Trophoblast cell (in vitro differentiated cells and primary cell): ENCODE results near the gene FAM83G.

Experiments
- DNase-seq, 2 donors: peaks; one replicate each; pipeline ENCODE4 v3.0.0-alpha.2; 2016
- H2AFZ ChIP-seq: 2 replicates; pipeline ENCODE4 v1.6.1; 2013; ENCODE audit warnings: low read length, moderate library complexity, mild to moderate bottlenecking; ENCODE audit not compliant: insufficient read depth, poor library complexity
- H2AK5ac ChIP-seq: 2 replicates; pipeline ENCODE4 v1.6.1; 2013; ENCODE audit warnings: mild to moderate bottlenecking, low read length
- H2BK120ac ChIP-seq: 2 replicates; pipeline ENCODE4 v1.6.1; 2013; ENCODE audit warnings: low read length, mild to moderate bottlenecking, moderate library complexity; ENCODE audit not compliant: insufficient read depth, poor library complexity
- H2BK12ac ChIP-seq: 2 replicates; pipeline ENCODE4 v1.6.1; 2013; ENCODE audit warnings: mild to moderate bottlenecking, low read length, moderate library complexity
- H2BK5ac ChIP-seq: 2 replicates; pipeline ENCODE4 v1.6.1; 2013; ENCODE audit warnings: low read length, low read depth, moderate library complexity, mild to moderate bottlenecking; ENCODE audit not compliant: poor library complexity
- H3K14ac ChIP-seq: 2 replicates; pipeline ENCODE4 v1.6.1; 2013; ENCODE audit warnings: mild to moderate bottlenecking, low read length
- H3K18ac ChIP-seq: 2 replicates; pipeline ENCODE4 v1.6.1; 2013; ENCODE audit warnings: mild to moderate bottlenecking, low read length
- H3K23ac ChIP-seq: 2 replicates; pipeline ENCODE4 v1.6.1; 2013; ENCODE audit warnings: low read length
- H3K27ac ChIP-seq: 2 replicates; pipeline ENCODE4 v1.5.1; 2013; ENCODE audit warnings: low read depth, mild to moderate bottlenecking, inconsistent platforms, low read length, moderate library complexity
- H3K27me3 ChIP-seq: 2 replicates; pipeline ENCODE4 v1.6.1; 2013; ENCODE audit warnings: inconsistent platforms, mild to moderate bottlenecking, low read length, moderate library complexity; ENCODE audit not compliant: insufficient read depth
- H3K36me3 ChIP-seq, 2 experiments: 1 replicate in 1 of 2; 2 replicates in 1 of 2; pipeline ENCODE4 v1.6.1; 2013; ENCODE audit warnings: low read length in 2 of 2, mild to moderate bottlenecking in 2 of 2, moderate library complexity in 1 of 2; ENCODE audit not compliant: insufficient read depth in 2 of 2, control insufficient read depth in 1 of 2
- H3K4ac ChIP-seq: 2 replicates; pipeline ENCODE4 v1.6.1; 2013; ENCODE audit warnings: low read depth, mild to moderate bottlenecking, low read length, moderate library complexity
- H3K4me1 ChIP-seq, 2 experiments: 1 replicate in 1 of 2; 2 replicates in 1 of 2; pipeline ENCODE4 v1.6.1; 2013; ENCODE audit warnings: low read length in 2 of 2, mild to moderate bottlenecking in 2 of 2, moderate library complexity in 1 of 2; ENCODE audit not compliant: insufficient read depth in 2 of 2, control insufficient read depth in 1 of 2
- H3K4me2 ChIP-seq: 2 replicates; pipeline ENCODE4 v1.6.1; 2013; ENCODE audit warnings: inconsistent platforms, mild to moderate bottlenecking, low read length, moderate library complexity
- H3K4me3 ChIP-seq: 2 replicates; pipeline ENCODE4 v1.5.1; 2013; ENCODE audit warnings: mild to moderate bottlenecking, low read depth, low read length, inconsistent platforms
- H3K79me1 ChIP-seq: one replicate; pipeline ENCODE4 v1.6.1; 2013; ENCODE audit warnings: low read length
- H3K79me2 ChIP-seq: 2 replicates; pipeline ENCODE4 v1.6.1; 2013; ENCODE audit warnings: low read length, mild to moderate bottlenecking; ENCODE audit not compliant: control insufficient read depth, insufficient read depth, poor library complexity
- H3K9ac ChIP-seq: 2 replicates; pipeline ENCODE4 v1.6.1; 2013; ENCODE audit warnings: mild to moderate bottlenecking, low read length
- H3K9me3 ChIP-seq: 2 replicates; pipeline ENCODE4 v1.6.1; 2013; ENCODE audit warnings: low read depth, mild to moderate bottlenecking, control low read depth, inconsistent platforms, low read length; ENCODE audit not compliant: insufficient read depth
- H4K12ac ChIP-seq: 2 replicates; pipeline ENCODE4 v1.6.1; 2013; ENCODE audit warnings: low read depth, mild to moderate bottlenecking, low read length, moderate library complexity
- H4K8ac ChIP-seq: 2 replicates; pipeline ENCODE4 v1.6.1; 2013; ENCODE audit warnings: low read depth, mild to moderate bottlenecking, low read length, moderate library complexity
- H4K91ac ChIP-seq: one replicate; pipeline ENCODE4 v1.6.1; 2013; ENCODE audit warnings: low read depth, mild to moderate bottlenecking, low read length, moderate library complexity
- WGBS: extraction: QIAGEN DNeasy Blood & Tissue Kit; methylation state at CpG from one replicate; pipeline ENCODE4 v1.1.7; 2013; ENCODE audit warnings: missing lambda C conversion rate; ENCODE audit not compliant: insufficient read length, insufficient coverage; ENCODE audit errors: extremely low coverage; 5-methylcytosine and 5-hydroxymethylcytosine counted together

Gene FAM83G

DNA sequence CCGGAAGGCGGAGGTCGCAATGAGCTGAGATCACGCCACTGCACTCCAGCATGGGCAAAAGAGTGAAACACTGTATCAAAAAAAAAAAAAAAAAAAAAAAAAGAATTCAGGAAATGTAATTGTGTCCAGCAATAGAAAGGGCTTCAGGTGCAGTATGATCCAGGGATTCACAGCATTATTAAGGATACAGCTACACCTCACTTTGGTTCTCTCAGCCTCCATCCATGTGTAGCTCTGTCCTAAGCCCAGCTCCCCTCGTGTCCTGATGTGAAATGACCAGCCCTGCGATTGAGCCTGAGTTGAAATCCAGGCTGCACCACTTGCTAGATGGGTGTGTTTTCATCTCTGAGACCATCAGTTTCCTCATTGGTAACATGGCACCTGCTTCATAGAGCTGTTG, 49.6 kb downstream of the FAM83G start:
- Histone ChIP-seq H4K12ac (no peak overlapping the region), H3K27me3 (no peaks in the 10 kb centered on the region), H3K79me2 (no peaks in the 10 kb centered on the region), H2BK120ac (no peak overlapping the region), H3K14ac (no peak overlapping the region), H2BK12ac (no peak overlapping the region), H2BK5ac (no peak overlapping the region), H3K27ac (no peak overlapping the region), H3K36me3 (no peaks in the 10 kb centered on the region), H3K9me3 (peaks cover 4% of the 10 kb centered on the region), H3K18ac (no peak overlapping the region), H4K8ac (no peak overlapping the region), H4K91ac (no peak overlapping the region), H3K23ac (no peak overlapping the region), H3K4me1 (peaks cover 8 to 9% of the 10 kb centered on the region in 2 experiments), H3K4me3 (no peak overlapping the region), H3K9ac (no peak overlapping the region), H2AFZ (no peak overlapping the region), H3K79me1 (no peaks in the 10 kb centered on the region), H3K4me2 (no peak overlapping the region), H3K4ac (no peak overlapping the region), H2AK5ac (no peak overlapping the region)
- DNase-seq, result no peak
- WGBS, result no CpG with 5 or more reads among the region's 6 CpGs

DNA sequence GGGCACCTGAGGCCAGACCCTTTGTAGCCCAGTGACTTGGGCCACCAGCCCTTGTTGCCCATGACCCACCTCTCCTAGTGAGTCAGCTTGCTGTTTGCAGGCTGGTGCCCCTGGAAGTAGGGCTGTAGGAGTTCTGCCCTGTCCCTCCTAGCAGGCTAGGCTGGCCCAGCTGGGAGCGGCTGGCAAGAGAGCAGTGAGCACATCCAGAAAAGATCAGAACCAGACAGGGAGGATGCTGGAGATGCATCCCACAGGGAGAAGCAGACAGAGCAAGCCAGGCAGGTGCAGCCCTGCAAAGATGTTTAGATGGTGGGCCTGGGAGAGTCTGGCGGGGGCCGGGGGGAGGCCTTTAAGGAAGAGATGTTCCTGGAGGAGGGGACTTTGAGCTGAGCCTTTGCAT, 50.2 kb downstream of the FAM83G start:
- Histone ChIP-seq H4K12ac (no peak overlapping the region), H3K18ac (no peak overlapping the region), H3K9me3 (peaks cover 4% of the 10 kb centered on the region), H2BK5ac (no peak overlapping the region), H2BK120ac (no peak overlapping the region), H4K8ac (no peak overlapping the region), H3K14ac (no peak overlapping the region), H3K4ac (no peak overlapping the region), H3K4me3 (no peak overlapping the region), H3K4me2 (no peak overlapping the region), H3K27me3 (no peaks in the 10 kb centered on the region), H3K36me3 (no peaks in the 10 kb centered on the region), H2AK5ac (no peak overlapping the region), H3K27ac (no peak overlapping the region), H4K91ac (no peak overlapping the region), H3K79me1 (no peaks in the 10 kb centered on the region), H2BK12ac (no peak overlapping the region), H3K23ac (no peak overlapping the region), H3K4me1 (peaks cover 8 to 12% of the 10 kb centered on the region in 2 experiments), H3K9ac (no peak overlapping the region), H2AFZ (no peak overlapping the region), H3K79me2 (no peaks in the 10 kb centered on the region)
- no CpG with 5 or more reads among the region's 3 CpGs for WGBS
- DNase-seq, result no peak

DNA sequence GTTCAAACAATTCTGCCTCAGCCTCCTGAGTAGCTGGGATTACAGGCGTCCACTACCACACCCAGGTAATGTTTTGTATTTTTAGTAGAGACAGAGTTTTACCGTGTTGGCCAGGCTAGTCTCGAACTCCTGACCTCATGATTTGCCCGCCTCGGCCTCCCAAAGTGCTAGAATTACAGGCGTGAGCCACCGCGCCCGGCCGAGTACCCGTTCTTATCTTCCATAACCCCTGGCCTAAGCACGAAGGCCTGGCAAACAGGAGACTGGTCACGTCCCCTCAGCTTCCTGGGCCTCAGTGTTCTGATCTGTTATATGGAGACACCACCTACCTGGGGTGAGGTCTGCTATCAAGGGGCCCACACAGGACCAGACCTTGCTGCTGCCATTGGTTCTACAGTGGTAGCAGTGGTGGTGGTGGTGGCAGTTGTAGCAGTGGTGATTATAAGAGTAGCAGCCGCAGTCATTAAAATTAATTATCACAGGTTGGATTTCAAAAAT, 51.3 kb downstream of the FAM83G start:
- H3K27me3 ChIP-seq, result no peaks in the 10 kb centered on the region
- H4K91ac ChIP-seq, result no peak overlapping the region
- no peak overlapping the region for H2BK5ac ChIP-seq
- no peak overlapping the region for H3K27ac ChIP-seq
- no peak overlapping the region for H3K9ac ChIP-seq
- H4K12ac ChIP-seq, result no peak overlapping the region
- H2AK5ac ChIP-seq, result no peak overlapping the region
- no peak overlapping the region for H3K23ac ChIP-seq
- no peaks in the 10 kb centered on the region for H3K79me1 ChIP-seq
- DNase-seq, result no peak
- no peak overlapping the region for H3K18ac ChIP-seq
- H2BK120ac ChIP-seq, result no peak overlapping the region
- H3K9me3 ChIP-seq, result peaks cover 4% of the 10 kb centered on the region
- H3K4ac ChIP-seq, result no peak overlapping the region
- no peak overlapping the region for H3K4me3 ChIP-seq
- WGBS, result no CpG with 5 or more reads among the region's 14 CpGs
- H4K8ac ChIP-seq, result no peak overlapping the region
- no peaks in the 10 kb centered on the region for H3K36me3 ChIP-seq
- no peak overlapping the region for H2AFZ ChIP-seq
- no peaks in the 10 kb centered on the region for H3K79me2 ChIP-seq
- H3K4me2 ChIP-seq, result no peak overlapping the region
- H3K4me1 ChIP-seq, result peaks cover 8 to 10% of the 10 kb centered on the region in 2 experiments
- no peak overlapping the region for H2BK12ac ChIP-seq
- H3K14ac ChIP-seq, result no peak overlapping the region

DNA sequence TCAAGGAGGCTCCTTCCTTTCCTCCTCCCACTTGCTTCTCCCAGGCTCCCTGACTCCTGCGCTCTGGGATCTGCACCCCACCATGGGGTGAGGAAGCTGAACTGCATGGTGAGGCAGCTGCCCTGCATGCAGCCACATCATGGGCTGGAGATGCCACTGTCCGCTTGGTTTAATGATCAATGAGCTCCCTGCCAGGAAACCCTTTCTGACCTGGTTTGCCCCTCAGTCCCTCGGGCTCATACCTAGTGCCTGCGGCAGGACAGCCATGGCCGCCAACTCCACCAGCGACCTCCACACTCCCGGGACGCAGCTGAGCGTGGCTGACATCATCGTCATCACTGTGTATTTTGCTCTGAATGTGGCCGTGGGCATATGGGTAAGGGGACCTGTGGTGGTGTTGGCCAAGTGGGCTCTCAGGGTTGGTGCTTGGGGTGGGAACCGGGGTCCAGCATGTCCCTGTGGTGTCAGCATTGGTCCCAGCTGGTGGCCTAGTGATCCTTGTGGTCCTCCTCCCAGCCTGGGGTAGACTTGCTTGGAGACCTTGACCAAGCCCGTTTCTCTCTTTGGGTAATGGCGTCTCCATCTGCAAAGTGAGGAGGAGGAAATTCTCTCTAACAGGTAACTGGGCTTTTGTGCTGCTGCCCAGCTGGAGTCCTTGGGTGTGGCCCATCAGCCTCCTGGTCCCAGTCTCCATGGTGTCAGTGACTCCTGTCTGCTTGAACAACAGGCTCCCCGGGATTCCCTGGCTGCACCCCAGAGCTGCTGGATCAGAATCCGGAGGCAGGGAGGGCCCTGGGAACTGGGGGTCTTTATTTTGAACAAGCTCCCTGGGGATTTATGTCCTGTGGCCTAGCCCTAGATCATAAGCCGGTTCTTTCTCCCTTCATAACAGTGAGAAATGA, 52.4 kb downstream of the FAM83G start, which contains the start of gene SLC5A10:
SLC5A10 (plus strand) TSS at position 225 of the 902 bp plus-strand sequence; CDS start at position 266, 41 bp downstream.
- Histone ChIP-seq H3K4me3 (no peak within 1 kb of the TSS), H3K79me1 (no peaks in the 10 kb centered on the region), H3K9ac (no peak within 1 kb of the TSS), H2BK120ac (no peak within 1 kb of the TSS), H3K9me3 (peaks cover 4% of the 10 kb centered on the region), H3K4me1 (peaks cover 8 to 14% of the 10 kb centered on the region in 2 experiments), H3K23ac (no peak within 1 kb of the TSS), H3K36me3 (no peaks in the 10 kb centered on the region), H3K18ac (no peak within 1 kb of the TSS), H4K91ac (no peak within 1 kb of the TSS), H3K79me2 (no peaks in the 10 kb centered on the region), H3K4me2 (no peak within 1 kb of the TSS), H3K14ac (no peak within 1 kb of the TSS), H3K27me3 (no peaks in the 10 kb centered on the region), H4K12ac (no peak within 1 kb of the TSS), H4K8ac (no peak within 1 kb of the TSS), H3K27ac (no peak within 1 kb of the TSS), H2BK12ac (no peak within 1 kb of the TSS), H2AK5ac (no peak within 1 kb of the TSS), H3K4ac (no peak within 1 kb of the TSS), H2AFZ (no peak within 1 kb of the TSS), H2BK5ac (no peak within 1 kb of the TSS)
- no CpG with 5 or more reads among the region's 17 CpGs for WGBS
- DNase-seq, result no peak
